Left renal cortex interstitium (tissue), 4 donors: ENCODE data around the gene TNFRSF1A. TPM values are rescaled to one million over a fixed set of nuclear protein-coding genes. Genes with fewer than 3 reads are reported as not detected.

ENCODE experiments used
- DNase-seq, 4 donors: peaks; one replicate each; pipeline ENCODE4 v3.0.0-alpha.2; 2013; ENCODE audit warnings: low read depth in 4 of 4, low spot score in 2 of 4, missing footprints in 1 of 4
- polyA plus RNA-seq, 4 donors: library from polyadenylated mRNA; unstranded; fragments of 120-200 nt; gene quantifications; one replicate each; pipeline ENCODE4 v1.2.1, GENCODE V29; 2013; ENCODE audit not compliant: insufficient read length in 4 of 4

The TNFRSF1A gene
- 100 to 1,000 TPM in 2 of 4 donors, 10 to 100 TPM in 2; 77.4 to 104 (median 92.2) TPM for polyA plus RNA-seq

GRCh38 chr12:6341417-6342139 is at the start of gene TNFRSF1A:
TSS of gene TNFRSF1A (minus strand) at chr12:6342076. CDS start at chr12:6341814, 262 bp downstream.
- peak in 1 of 4 donors; percentile 64 for DNase-seq

- DNase-seq, result no peak
Measured at GRCh38 chr12:6391013-6391412, 49.1 kb upstream of the TNFRSF1A start.

GRCh38 chr12:6390084-6390799 is 48.4 kb upstream of the TNFRSF1A start:
- DNase-seq, result no peak

- DNase-seq, result no peak
Measured at GRCh38 chr12:6387541-6387940, 45.7 kb upstream of the TNFRSF1A start.

GRCh38 chr12:6386491-6386890 is 44.6 kb upstream of the TNFRSF1A start:
- no peak for DNase-seq

GRCh38 chr12:6386038-6386437 is 44.2 kb upstream of the TNFRSF1A start:
- no peak for DNase-seq

GRCh38 chr12:6384499-6385436 is 42.9 kb upstream of the TNFRSF1A start:
- DNase-seq, result no peak

GRCh38 chr12:6383572-6384498 is 42.0 kb upstream of the TNFRSF1A start, which contains the start of gene LTBR:
TSS of gene LTBR (plus strand) at chr12:6384162. CDS start at chr12:6384359, 197 bp downstream.
- DNase-seq, result peak in 3 of 4 donors; percentile 60 to 73 (median 67)

- DNase-seq, result no peak
Measured at GRCh38 chr12:6382982-6383381, 41.1 kb upstream of the TNFRSF1A start.

GRCh38 chr12:6382371-6382770 is 40.5 kb upstream of the TNFRSF1A start:
- DNase-seq, result no peak

- no peak for DNase-seq
Measured at GRCh38 chr12:6380141-6381121, 38.6 kb upstream of the TNFRSF1A start.

GRCh38 chr12:6378709-6379472 is 37.0 kb upstream of the TNFRSF1A start:
- DNase-seq, result no peak

GRCh38 chr12:6377667-6377994 is 35.8 kb upstream of the TNFRSF1A start:
- DNase-seq, result no peak

- no peak for DNase-seq
Measured at GRCh38 chr12:6376870-6377666, 35.2 kb upstream of the TNFRSF1A start.

- DNase-seq, result no peak
Measured at GRCh38 chr12:6376079-6376869, 34.4 kb upstream of the TNFRSF1A start.
